Measurements from ENCODE around the gene QRICH2. TPM values are rescaled to one million over a fixed set of nuclear protein-coding genes. Genes with fewer than 3 reads are reported as not detected.

The QRICH2 gene
- polyA plus RNA-seq, 1 experiment = 3.4 TPM

GRCh38 chr17:76243826-76244679 is 64.0 kb downstream of the QRICH2 start:
- Histone ChIP-seq H3K36me3 (ENCODE audit: control insufficient read depth, insufficient read depth, low read length) (no peaks in the 10 kb centered on the region), H3K4me3 (ENCODE audit: low read depth, low read length) (no peak overlapping the region), H3K27me3 (ENCODE audit: control insufficient read depth, insufficient read depth, low read length) (peaks cover 15% of the 10 kb centered on the region)
- ChIA-PET POLR2A (no interaction called here), CTCF (interaction anchor here (1.0 to 1.8 kb wide), 3 partner anchors 11 to 21 kb away, joined by 3 to 4 read pairs (median 3); partner anchors contain the start of gene UBALD2)
- DNase-seq (ENCODE audit: low read depth) = no peak
- no peak for TF ChIP-seq CTCF (IDR thresholded peaks at IDR 0.05; ENCODE audit: insufficient read depth, low read depth, low read length)

GRCh38 chr17:76241691-76242255 is 66.3 kb downstream of the QRICH2 start:
- POLR2A ChIA-PET = no interaction called here
- no peak for TF ChIP-seq CTCF (IDR thresholded peaks at IDR 0.05; ENCODE audit: insufficient read depth, low read depth, low read length)
- CTCF ChIA-PET = interaction anchor here (1.0 to 1.7 kb wide), 2 partner anchors 14 to 37 kb away, joined by 3 to 5 read pairs; no protein-coding TSS in a partner anchor
- Histone ChIP-seq H3K36me3 (ENCODE audit: control insufficient read depth, insufficient read depth, low read length) (no peaks in the 10 kb centered on the region), H3K4me3 (ENCODE audit: low read depth, low read length) (no peak overlapping the region), H3K27me3 (ENCODE audit: control insufficient read depth, insufficient read depth, low read length) (peaks cover 23% of the 10 kb centered on the region)
- DNase-seq (ENCODE audit: low read depth) = no peak

- Histone ChIP-seq H3K36me3 (ENCODE audit: control insufficient read depth, insufficient read depth, low read length) (no peaks in the 10 kb centered on the region), H3K4me3 (ENCODE audit: low read depth, low read length) (peak overlapping the region; percentile 48), H3K27me3 (ENCODE audit: control insufficient read depth, insufficient read depth, low read length) (peaks cover 21% of the 10 kb centered on the region)
- CTCF ChIA-PET = interaction anchor here (0.6 to 1.7 kb wide), 3 partner anchors 32 to 251 kb away, joined by 3 to 5 read pairs (median 4); no protein-coding TSS in a partner anchor
- POLR2A ChIA-PET = interaction anchor here (0.6 kb wide), 1 partner anchor 183 kb away, joined by 4 read pairs; no protein-coding TSS in a partner anchor
- no peak for TF ChIP-seq CTCF (IDR thresholded peaks at IDR 0.05; ENCODE audit: insufficient read depth, low read depth, low read length)
- DNase-seq (ENCODE audit: low read depth) = no peak
Observed at GRCh38 chr17:76241204-76241538, 66.9 kb downstream of the QRICH2 start.

GRCh38 chr17:76240461-76241203 is 67.4 kb downstream of the QRICH2 start, which contains the start of gene RNF157:
Gene RNF157, minus strand, starts transcription at chr17:76240493. Its CDS starts 253 bp downstream, at chr17:76240240.
- POLR2A ChIA-PET = interaction anchor here (0.6 kb wide), 1 partner anchor 183 kb away, joined by 4 read pairs; no protein-coding TSS in a partner anchor
- TF ChIP-seq CTCF (IDR thresholded peaks at IDR 0.05; ENCODE audit: insufficient read depth, low read depth, low read length) = no peak
- Histone ChIP-seq H3K27me3 (ENCODE audit: control insufficient read depth, insufficient read depth, low read length) (peaks cover 20% of the 10 kb centered on the region), H3K36me3 (ENCODE audit: control insufficient read depth, insufficient read depth, low read length) (no peaks in the 10 kb centered on the region), H3K4me3 (ENCODE audit: low read depth, low read length) (peak within 1 kb of the TSS; percentile 48)
- DNase-seq (ENCODE audit: low read depth) = no peak
- CTCF ChIA-PET = interaction anchor here (0.6 to 1.7 kb wide), 3 partner anchors 33 to 251 kb away, joined by 3 to 5 read pairs (median 4); no protein-coding TSS in a partner anchor
